NCI-H524 (cell line): ENCODE data around the gene PNPLA6.
A peak's percentile ranks its signal among the peaks of the same experiment; 100 is the strongest.
"Not testable (repeated sequence)": the region's sequence is repeated elsewhere in the genome, so short reads cannot be mapped to it uniquely, and the experiment has no call there.

Experiments used
- DNase-seq, 2 experiments: peaks; one replicate each; lab custom pipeline; 2025; lab: John Stamatoyannopoulos, UW

PNPLA6 gene

GRCh38 chr19:7554990-7555864 lies 19.7 kb downstream of the PNPLA6 start:
- no peak for DNase-seq

GRCh38 chr19:7556696-7557315 lies 21.3 kb downstream of the PNPLA6 start:
- no peak for DNase-seq

DNA sequence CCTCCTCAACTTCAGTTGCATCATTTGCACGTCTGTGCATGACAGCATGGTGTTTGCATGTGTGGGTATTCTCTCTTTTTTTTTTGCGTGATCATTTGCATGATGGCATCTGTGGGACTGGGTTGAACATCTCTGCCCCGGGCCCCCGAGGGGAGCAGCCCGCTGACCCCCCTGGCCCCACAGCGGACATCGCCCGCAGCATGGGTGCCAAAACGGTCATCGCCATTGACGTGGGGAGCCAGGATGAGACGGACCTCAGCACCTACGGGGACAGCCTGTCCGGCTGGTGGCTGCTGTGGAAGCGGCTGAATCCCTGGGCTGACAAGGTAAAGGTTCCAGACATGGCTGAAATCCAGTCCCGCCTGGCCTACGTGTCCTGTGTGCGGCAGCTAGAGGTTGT lies 23.1 kb downstream of the PNPLA6 start:
- DNase-seq: no peak

GRCh38 chr19:7559102-7559501 lies 23.6 kb downstream of the PNPLA6 start:
- no peak for DNase-seq

GRCh38 chr19:7560255-7560654 lies 24.7 kb downstream of the PNPLA6 start:
- DNase-seq: no peak

GRCh38 chr19:7561325-7561724 lies 25.8 kb downstream of the PNPLA6 start:
- DNase-seq: no peak

DNA sequence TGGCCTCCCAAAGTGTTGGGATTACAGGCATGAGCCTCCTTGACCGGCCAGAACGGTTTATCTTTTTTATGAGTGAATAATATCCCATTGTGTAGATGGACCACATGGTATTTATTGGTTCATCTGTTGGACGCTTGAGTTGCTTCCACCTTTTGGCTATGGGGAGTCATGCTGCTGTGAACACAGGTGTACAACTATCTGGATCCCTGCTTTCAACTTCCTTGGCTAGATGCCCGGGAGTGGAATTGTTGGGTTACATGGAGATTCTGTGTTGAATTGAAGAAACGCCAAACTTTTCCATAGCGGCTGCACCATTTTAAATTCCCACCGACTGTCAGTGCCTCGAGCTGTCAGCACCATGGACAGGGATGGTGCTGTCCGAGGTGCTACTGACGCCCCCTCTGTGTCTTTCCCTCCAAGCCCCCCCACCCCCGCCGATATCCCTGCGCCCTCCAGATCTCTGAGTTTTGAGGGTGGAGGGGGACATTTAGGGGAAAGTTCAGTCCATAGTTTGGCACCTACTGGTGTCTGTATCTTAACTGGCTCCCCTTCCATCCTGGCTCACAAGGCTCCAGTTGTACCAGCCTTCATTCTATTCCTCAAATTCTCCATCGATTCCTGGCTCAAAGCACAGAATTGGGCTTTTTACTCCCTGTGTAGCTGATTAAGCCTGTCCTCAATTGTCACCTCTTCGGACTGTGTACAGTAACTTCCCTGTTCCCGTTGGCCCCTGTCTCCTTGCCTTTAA lies 27.3 kb downstream of the PNPLA6 start:
- no peak for DNase-seq

DNA sequence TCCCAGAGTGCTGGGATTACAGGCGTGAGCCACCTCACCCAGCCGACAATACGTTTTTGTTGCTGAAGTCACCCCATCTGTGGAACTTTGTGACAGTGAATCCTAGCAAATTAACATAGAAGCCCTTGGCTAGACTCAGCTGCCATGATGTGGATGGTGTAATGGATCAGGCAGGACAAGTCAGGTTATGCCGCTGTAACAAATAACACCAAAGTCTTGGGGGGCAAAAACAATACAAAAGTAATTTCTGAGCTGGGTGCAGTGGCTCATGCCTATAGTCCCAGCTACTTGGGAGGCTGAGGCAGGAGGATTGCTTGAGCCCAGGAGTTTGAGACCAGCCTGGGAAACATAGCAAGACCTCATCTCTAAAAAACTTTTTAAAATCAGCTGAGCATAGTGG lies 29.3 kb downstream of the PNPLA6 start:
- DNase-seq: no peak

DNA sequence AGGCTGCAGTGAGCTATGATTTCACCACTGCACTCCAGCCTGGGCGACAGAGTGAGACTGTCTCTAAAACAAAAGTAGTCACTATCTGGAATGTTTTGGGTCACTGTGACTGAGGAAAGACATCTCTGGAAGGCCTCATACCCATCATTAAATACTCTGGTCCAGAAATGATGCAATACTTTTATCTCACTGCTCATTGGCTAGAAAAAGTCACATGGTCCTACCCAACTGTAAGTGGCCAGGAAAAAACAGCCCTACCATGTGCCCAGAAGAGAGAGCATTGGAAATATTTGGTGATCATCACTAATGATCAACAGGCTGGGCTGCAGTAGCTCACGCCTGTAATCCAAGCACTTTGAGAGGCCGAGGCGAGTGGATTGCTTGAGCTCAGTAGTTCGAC lies 29.8 kb downstream of the PNPLA6 start:
- no peak for DNase-seq

DNA sequence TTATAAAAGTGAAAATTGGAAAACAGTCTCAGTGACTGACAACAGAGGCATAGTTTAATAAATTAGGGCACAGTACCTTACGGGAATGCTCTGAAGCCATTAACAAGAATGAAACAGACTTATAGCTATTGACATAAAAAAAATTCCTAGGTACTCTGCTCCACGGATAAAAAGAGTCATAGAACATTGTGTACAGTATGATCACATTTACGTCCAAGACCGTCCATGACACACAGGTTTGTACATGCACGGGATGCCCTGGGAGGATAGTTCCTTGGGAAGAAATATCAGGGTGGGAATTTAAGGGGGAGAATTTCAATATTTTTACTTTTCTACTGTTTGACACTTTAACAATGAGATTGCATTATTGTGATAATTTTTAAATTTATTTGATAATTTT lies 35.2 kb downstream of the PNPLA6 start:
- DNase-seq: no peak

DNA sequence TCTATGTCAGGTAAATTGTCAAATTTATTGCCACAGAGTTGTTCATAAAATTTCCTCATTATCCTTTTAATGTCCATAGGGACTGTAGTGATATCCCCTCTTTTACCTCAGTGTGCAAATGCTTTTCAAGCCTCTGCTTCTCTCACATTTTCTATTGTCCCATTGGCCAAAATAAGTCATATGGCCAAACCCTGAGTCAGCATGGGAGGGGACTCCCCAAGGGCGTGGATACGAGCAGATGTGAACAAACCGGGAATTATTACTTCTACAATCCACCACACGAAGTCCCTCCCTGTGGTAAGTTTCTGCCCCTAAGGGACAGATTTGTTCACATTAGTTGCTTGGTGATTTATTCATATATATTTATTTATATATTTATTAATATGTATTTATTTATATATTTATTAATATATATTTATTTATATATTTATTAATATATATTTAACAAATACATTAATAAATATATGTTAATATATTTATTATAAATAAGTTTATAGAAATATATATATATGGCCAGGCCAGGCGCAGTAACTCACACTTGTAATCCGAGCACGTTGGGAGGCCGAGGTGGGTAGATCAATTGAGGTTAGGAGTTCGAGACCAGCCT lies 40.0 kb downstream of the PNPLA6 start:
- DNase-seq: peak in 1 of 2 experiments; percentile 22

DNA sequence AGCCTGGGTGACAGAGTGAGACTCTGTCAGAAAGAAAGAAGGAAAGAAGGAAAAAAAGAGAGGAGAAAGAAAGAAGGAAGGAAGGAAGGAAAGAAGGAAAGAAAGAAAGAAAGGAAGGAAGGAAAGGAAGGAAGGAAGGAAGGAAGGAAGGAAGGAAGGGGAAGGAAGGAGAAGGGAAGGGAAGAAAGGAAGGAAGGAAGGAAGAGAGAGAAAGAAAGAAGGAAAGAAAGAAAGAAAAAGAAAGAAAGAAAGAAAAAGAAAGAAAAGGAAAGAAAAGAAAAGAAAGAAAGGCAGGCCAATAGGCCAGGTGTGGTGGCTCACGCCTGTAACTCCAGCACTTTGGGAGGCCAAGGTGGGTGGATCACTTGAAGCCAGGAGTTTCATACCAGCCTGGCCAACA lies 41.9 kb downstream of the PNPLA6 start:
- DNase-seq: not testable (repeated sequence)

- no peak for DNase-seq
Observed at GRCh38 chr19:7578127-7578526, 42.6 kb downstream of the PNPLA6 start.

GRCh38 chr19:7579182-7579581 lies 43.7 kb downstream of the PNPLA6 start:
- DNase-seq: no peak

DNA sequence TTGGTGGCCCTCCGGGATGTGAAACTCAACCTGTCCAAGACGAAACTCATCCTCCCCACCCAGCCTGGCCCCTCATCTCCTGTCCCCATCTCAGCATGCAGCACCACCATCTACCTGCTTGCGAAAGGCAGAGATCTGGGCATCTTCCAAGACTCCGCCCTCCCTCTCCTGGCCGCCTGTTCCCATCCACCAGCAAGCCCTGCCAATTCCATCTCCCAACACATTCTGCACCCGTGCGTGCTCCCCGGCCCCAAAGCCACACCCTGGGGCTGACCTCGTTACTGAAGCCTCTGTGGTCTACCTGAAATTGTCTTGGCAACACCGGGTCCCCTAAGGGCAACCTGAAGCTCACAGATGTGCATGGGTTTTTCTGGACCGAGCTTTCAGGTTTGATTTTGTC lies 46.9 kb downstream of the PNPLA6 start:
- no peak for DNase-seq

DNA sequence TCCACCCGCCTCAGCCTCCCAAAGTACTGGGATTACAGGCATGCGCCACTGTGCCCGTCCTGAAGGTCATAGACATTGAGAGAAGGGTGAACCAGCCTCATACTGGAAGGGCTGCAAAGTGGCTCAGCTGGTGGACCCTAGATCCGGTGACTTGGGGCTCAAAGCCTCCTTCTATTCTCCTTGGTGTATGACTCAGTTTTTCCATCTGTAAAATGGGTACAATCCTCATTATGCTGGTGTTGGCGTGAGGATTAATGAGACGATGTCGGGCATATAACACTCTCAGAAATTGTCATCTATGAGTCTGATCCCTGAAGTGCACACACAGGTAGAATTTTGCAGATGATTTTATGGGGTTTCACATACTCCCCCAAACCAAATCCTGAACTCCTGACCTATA lies 54.3 kb downstream of the PNPLA6 start:
- no peak for DNase-seq

DNA sequence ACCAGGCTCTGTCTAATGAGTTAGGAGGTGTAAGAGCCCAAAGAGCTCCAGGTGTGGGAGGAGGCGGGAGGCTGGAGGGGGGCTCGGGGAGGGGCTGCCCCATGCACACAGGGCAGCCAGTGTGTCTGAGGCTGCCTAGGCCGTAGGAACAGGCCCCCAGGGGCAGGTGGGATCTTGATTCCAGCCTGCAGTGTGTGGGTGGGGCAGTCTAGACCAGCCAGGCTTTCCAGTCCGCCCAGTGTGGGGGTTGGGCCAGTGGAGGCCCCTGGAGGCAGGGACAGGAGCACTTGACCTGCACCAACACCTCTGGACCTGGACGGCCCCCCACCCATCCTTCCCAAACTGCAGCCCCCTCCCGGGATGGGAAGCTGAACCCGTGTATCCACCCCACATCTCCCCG lies 54.7 kb downstream of the PNPLA6 start:
- no peak for DNase-seq

DNA sequence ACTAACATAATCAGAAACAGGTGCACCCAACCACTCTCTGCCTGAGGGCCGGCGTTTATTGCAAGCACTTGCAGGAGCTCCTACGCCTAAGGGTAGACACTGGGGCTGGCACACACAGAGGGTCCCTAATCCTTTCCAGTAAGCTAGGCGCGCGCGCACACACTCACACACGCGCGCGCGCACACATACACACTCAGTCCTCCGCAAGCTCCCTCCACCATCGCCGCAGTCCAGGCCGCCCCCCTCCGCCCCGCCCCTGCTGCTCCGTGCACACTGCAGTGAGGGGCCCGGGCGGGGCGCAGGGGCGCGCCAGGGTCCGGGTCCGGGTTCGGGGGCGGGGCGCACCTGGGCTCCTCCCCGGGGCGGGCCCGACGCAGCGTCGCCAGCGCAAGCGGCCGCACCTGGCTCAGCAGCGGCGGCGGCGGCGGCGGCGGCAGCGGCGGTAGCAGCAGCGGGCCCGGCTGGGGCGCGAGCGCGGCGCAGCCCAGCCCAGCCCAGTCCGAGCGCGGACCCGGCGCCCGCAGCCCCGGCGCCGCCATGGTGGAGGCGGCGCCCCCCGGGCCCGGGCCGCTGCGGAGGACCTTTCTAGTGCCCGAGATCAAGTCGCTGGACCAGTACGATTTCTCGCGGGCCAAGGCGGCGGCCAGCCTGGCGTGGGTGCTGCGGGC lies 60.1 kb downstream of the PNPLA6 start, which contains the start of gene CAMSAP3:
CAMSAP3 (plus strand) TSS at position 398 of the 668 bp plus-strand sequence; CDS start at position 538, 140 bp downstream.
- peak; percentile 79 to 89 for DNase-seq

- no peak for DNase-seq
Observed at GRCh38 chr19:7596211-7596937, 60.9 kb downstream of the PNPLA6 start.

DNA sequence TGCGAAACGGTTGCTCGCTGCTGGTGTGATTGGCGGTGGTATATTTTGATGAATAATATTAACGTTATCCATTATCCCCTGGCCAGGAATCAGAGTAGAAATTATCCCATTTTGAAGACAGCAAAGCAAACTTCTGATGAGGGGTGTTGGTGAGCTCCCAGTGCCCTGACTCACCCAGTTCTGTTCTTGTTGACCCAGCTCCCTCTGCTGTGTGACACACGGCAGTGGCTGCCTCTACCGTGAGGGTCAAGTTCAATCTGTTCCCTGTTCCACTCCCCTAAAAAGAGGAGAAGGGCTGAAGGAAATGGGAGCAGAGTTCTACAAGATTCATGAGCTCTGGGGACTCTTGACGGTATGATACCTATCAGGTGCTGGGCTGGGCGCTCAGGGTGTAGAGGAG lies 62.2 kb downstream of the PNPLA6 start:
- DNase-seq: no peak

DNA sequence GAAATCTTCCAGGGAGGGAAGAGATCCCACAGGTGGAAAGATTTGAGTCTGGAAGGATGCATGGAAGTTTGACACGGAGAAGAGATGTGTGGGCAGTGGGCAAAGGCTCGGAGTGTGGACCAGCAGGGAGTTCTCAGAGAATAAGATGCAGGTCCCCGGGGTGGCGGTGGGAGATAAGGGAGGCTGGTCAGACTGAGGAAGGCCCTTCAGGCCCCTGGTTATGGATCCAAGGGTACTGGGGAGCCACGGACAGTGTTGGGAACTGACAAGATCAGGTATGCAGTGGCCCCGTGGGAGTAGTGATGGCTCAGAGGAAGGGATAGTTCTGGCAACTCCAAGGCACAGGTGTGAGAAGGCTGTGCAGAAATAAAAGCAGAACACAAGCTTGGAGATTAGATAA lies 62.7 kb downstream of the PNPLA6 start:
- DNase-seq: no peak
